Femur (tissue), 1 donor: Measurements from ENCODE around the gene GPRIN2.
"Not testable (repeated sequence)": the region's sequence is repeated elsewhere in the genome, so short reads cannot be mapped to it uniquely, and the experiment has no call there.

Source experiments
- DNase-seq: peaks from one replicate; pipeline ENCODE4 v3.0.0-alpha.2; 2017

GPRIN2 gene

DNA sequence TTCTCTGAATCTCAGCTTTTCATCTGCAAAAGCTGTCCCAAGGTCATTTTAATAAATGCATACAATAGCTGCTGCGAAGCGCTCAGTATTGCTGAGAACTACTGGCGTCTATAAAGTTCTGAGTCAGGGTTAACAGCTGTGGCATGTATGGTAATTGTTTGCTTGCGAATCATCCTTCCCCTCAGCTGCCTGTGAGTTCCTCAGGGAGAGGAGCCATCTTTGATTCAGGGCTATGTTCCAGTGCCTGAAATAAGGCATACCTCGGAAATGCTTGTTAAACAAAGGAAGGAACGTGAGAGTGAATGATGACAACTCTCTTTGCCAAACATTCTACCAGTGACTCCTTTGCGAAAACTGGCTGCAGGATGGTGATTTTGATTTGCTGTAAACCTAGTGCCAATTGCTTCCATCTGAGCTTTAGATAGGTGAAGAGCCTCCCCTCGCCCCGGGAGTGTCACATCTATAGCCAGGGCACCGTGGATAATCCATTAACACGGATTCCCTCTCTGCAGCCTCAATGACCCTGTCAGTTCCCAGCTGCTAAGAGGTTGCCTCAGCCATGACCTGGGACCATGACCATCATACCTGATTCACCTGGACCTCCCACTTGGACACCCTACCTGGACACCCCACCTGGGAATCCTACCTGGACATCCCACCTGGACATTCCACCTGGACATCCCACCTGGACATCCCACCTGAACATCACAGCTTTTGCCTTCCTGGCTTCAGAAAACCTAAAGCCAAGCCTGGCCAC, 39.6 kb downstream of the GPRIN2 start:
- DNase-seq, result peak; percentile 46

- DNase-seq, result no peak
Measured at GRCh38 chr10:46515793-46516192, 40.7 kb downstream of the GPRIN2 start.

GRCh38 chr10:46515366-46515765, 41.1 kb downstream of the GPRIN2 start:
- no peak for DNase-seq

GRCh38 chr10:46514899-46515298, 41.6 kb downstream of the GPRIN2 start:
- DNase-seq, result no peak

GRCh38 chr10:46514431-46514861, 42.0 kb downstream of the GPRIN2 start:
- DNase-seq, result no peak

GRCh38 chr10:46513333-46513732, 43.1 kb downstream of the GPRIN2 start:
- not testable (repeated sequence) for DNase-seq

- DNase-seq, result not testable (repeated sequence)
Measured at GRCh38 chr10:46512725-46513124, 43.7 kb downstream of the GPRIN2 start.

DNA sequence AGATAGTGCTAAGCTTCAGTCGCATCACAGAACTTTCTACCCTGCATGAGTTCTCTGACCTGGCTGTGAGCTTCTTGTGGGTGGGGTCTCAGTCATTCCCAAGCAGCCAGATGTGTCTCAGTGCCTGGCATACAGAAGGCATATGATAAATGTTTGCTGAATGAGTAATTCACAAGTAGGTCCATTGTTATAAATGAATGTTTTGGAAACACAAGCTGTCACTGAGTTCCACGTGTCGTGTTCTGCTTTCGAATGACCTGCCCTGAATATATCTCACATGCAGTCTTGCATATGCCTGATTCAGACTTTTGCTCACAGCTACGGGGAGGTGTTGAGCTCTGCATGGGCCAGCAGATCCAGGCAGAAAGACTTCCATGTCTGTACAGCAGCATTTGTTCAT, 44.5 kb downstream of the GPRIN2 start:
- DNase-seq, result not testable (repeated sequence)
